ENCODE results near the gene RASGRF1. TPM values are rescaled to one million over a fixed set of nuclear protein-coding genes. Genes with fewer than 3 reads are reported as not detected.
A peak's percentile ranks its signal among the peaks of the same experiment; 100 is the strongest.

Gene RASGRF1
- total RNA-seq, 1 donor, result under 0.01 TPM

DNA sequence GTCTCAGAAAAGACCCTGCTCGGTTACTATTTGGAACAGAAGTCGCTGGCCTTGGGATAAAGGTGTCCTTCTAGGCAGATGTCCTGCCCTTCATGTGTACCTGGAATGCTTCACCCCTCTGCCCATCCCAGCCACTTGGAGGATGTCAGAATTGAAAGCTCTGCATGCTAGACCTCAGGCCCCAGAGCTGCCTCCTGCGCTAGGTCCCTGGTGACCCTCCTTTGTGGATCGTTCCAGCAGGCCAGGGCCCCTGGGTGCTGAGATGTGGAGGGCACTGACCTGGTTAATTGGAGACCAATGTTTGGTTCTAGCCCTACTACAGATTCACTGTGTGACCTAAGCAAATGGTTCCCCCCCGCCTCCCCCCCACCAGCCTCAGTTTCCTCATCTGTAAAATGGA is 143.1 kb downstream of the RASGRF1 start:
- no peak for DNase-seq (ENCODE audit: insufficient read length, low spot score, missing footprints)
- H3K36me3 ChIP-seq (ENCODE audit: insufficient read depth, low read length), result no peaks in the 10 kb centered on the region
- no peaks in the 10 kb centered on the region for H3K9me3 ChIP-seq (ENCODE audit: low read depth, low read length)
- peaks cover 5% of the 10 kb centered on the region for H3K4me1 ChIP-seq (ENCODE audit: insufficient read depth, low read length)
- H4K20me1 ChIP-seq (ENCODE audit: insufficient read depth, low read length), result no peaks in the 10 kb centered on the region
- no peak overlapping the region for H3K4me3 ChIP-seq (ENCODE audit: insufficient read depth, low read length)
- H3K27ac ChIP-seq (ENCODE audit: low read depth, low read length), result no peak overlapping the region
- H3K4me2 ChIP-seq (ENCODE audit: insufficient read depth, low read length), result no peak overlapping the region
- H2AFZ ChIP-seq (ENCODE audit: low read length), result no peak overlapping the region
- H3K27me3 ChIP-seq (ENCODE audit: insufficient read depth, low read length), result peaks cover 23% of the 10 kb centered on the region
- TF ChIP-seq, protein P1, sequence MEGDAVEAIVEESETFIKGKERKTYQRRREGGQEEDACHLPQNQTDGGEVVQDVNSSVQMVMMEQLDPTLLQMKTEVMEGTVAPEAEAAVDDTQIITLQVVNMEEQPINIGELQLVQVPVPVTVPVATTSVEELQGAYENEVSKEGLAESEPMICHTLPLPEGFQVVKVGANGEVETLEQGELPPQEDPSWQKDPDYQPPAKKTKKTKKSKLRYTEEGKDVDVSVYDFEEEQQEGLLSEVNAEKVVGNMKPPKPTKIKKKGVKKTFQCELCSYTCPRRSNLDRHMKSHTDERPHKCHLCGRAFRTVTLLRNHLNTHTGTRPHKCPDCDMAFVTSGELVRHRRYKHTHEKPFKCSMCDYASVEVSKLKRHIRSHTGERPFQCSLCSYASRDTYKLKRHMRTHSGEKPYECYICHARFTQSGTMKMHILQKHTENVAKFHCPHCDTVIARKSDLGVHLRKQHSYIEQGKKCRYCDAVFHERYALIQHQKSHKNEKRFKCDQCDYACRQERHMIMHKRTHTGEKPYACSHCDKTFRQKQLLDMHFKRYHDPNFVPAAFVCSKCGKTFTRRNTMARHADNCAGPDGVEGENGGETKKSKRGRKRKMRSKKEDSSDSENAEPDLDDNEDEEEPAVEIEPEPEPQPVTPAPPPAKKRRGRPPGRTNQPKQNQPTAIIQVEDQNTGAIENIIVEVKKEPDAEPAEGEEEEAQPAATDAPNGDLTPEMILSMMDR (IDR thresholded peaks at IDR 0.05; ENCODE audit: extremely low read depth, low read depth, low read length), result no peak
- no peaks in the 10 kb centered on the region for H3K79me2 ChIP-seq (ENCODE audit: insufficient read depth, low read length)

DNA sequence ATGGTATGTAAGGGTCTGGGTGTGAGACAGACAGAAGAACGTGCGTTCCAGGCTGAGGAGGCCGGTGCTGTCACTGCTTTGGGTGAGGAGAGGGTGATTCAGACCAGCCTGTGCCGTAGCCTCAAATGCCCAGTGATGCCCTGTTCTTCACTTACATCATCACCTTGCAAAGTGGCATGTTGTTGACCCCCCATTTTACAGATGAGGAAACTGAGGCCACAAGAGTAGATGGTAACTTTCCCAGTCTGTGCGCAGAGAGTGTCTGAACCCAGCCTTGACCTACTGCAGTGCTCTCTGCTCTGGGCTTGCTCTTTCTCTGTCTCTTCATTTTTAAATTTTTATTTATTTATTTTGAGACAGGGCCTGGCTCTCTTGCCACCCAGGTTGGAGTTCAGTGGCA is 144.1 kb downstream of the RASGRF1 start:
- peaks cover 5% of the 10 kb centered on the region for H3K4me1 ChIP-seq (ENCODE audit: insufficient read depth, low read length)
- no peaks in the 10 kb centered on the region for H4K20me1 ChIP-seq (ENCODE audit: insufficient read depth, low read length)
- H3K4me3 ChIP-seq (ENCODE audit: insufficient read depth, low read length), result no peak overlapping the region
- H2AFZ ChIP-seq (ENCODE audit: low read length), result no peak overlapping the region
- H3K36me3 ChIP-seq (ENCODE audit: insufficient read depth, low read length), result no peaks in the 10 kb centered on the region
- no peaks in the 10 kb centered on the region for H3K79me2 ChIP-seq (ENCODE audit: insufficient read depth, low read length)
- peaks cover 23% of the 10 kb centered on the region for H3K27me3 ChIP-seq (ENCODE audit: insufficient read depth, low read length)
- no peaks in the 10 kb centered on the region for H3K9me3 ChIP-seq (ENCODE audit: low read depth, low read length)
- no peak for DNase-seq (ENCODE audit: insufficient read length, low spot score, missing footprints)
- no peak overlapping the region for H3K4me2 ChIP-seq (ENCODE audit: insufficient read depth, low read length)
- H3K27ac ChIP-seq (ENCODE audit: low read depth, low read length), result no peak overlapping the region
- TF ChIP-seq, protein P1 (IDR thresholded peaks at IDR 0.05; ENCODE audit: extremely low read depth, low read depth, low read length), result no peak

GRCh38 chr15:78944669-78945407 is 145.7 kb downstream of the RASGRF1 start, which contains the start of gene CTSH:
Gene CTSH, minus strand, starts transcription at chr15:78945046. Its CDS starts 65 bp downstream, at chr15:78944981.
- peak within 1 kb of the TSS; percentile 63 for H3K4me3 ChIP-seq (ENCODE audit: insufficient read depth, low read length)
- no peaks in the 10 kb centered on the region for H3K9me3 ChIP-seq (ENCODE audit: low read depth, low read length)
- TF ChIP-seq, protein P1 (IDR thresholded peaks at IDR 0.05; ENCODE audit: extremely low read depth, low read depth, low read length), result no peak
- no peaks in the 10 kb centered on the region for H3K36me3 ChIP-seq (ENCODE audit: insufficient read depth, low read length)
- H3K4me2 ChIP-seq (ENCODE audit: insufficient read depth, low read length), result peak within 1 kb of the TSS; percentile 65
- peaks cover 23% of the 10 kb centered on the region for H3K27me3 ChIP-seq (ENCODE audit: insufficient read depth, low read length)
- H2AFZ ChIP-seq (ENCODE audit: low read length), result no peak within 1 kb of the TSS
- no peak within 1 kb of the TSS for H3K27ac ChIP-seq (ENCODE audit: low read depth, low read length)
- no peaks in the 10 kb centered on the region for H3K79me2 ChIP-seq (ENCODE audit: insufficient read depth, low read length)
- no peaks in the 10 kb centered on the region for H3K4me1 ChIP-seq (ENCODE audit: insufficient read depth, low read length)
- DNase-seq (ENCODE audit: insufficient read length, low spot score, missing footprints), result peak; percentile 93
- H4K20me1 ChIP-seq (ENCODE audit: insufficient read depth, low read length), result no peaks in the 10 kb centered on the region

- DNase-seq (ENCODE audit: insufficient read length, low spot score, missing footprints), result no peak
- no peak overlapping the region for H3K27ac ChIP-seq (ENCODE audit: low read depth, low read length)
- H3K4me1 ChIP-seq (ENCODE audit: insufficient read depth, low read length), result no peaks in the 10 kb centered on the region
- no peaks in the 10 kb centered on the region for H3K79me2 ChIP-seq (ENCODE audit: insufficient read depth, low read length)
- peaks cover 23% of the 10 kb centered on the region for H3K27me3 ChIP-seq (ENCODE audit: insufficient read depth, low read length)
- no peaks in the 10 kb centered on the region for H3K36me3 ChIP-seq (ENCODE audit: insufficient read depth, low read length)
- TF ChIP-seq, protein P1 (IDR thresholded peaks at IDR 0.05; ENCODE audit: extremely low read depth, low read depth, low read length), result no peak
- peak overlapping the region; percentile 63 for H3K4me3 ChIP-seq (ENCODE audit: insufficient read depth, low read length)
- H2AFZ ChIP-seq (ENCODE audit: low read length), result no peak overlapping the region
- H3K9me3 ChIP-seq (ENCODE audit: low read depth, low read length), result no peaks in the 10 kb centered on the region
- H3K4me2 ChIP-seq (ENCODE audit: insufficient read depth, low read length), result peak overlapping the region; percentile 65
- H4K20me1 ChIP-seq (ENCODE audit: insufficient read depth, low read length), result no peaks in the 10 kb centered on the region
Measured at GRCh38 chr15:78944202-78944625, 146.4 kb downstream of the RASGRF1 start.

Measured in osteoblast (primary cell).